IPS DF 6.9 (cell line): ENCODE results near the gene GCC1.
"Not testable (repeated sequence)": the region's sequence is repeated elsewhere in the genome, so short reads cannot be mapped to it uniquely, and the experiment has no call there.

Source experiments
- DNase-seq: peaks from one replicate; pipeline ENCODE4 v3.0.0-alpha.2; 2013; ENCODE audit warnings: low read depth, low spot score
- H3K27ac ChIP-seq: one replicate; pipeline ENCODE4 v1.5.1; 2013; ENCODE audit warnings: low read length, control low read depth
- H3K27me3 ChIP-seq: 2 replicates; pipeline ENCODE4 v1.6.1; 2013; ENCODE audit warnings: mild to moderate bottlenecking, low read length; ENCODE audit not compliant: control insufficient read depth, insufficient read depth
- H3K36me3 ChIP-seq: 2 replicates; pipeline ENCODE4 v1.6.1; 2013; ENCODE audit warnings: low read length; ENCODE audit not compliant: control insufficient read depth, insufficient read depth
- H3K4me1 ChIP-seq: 2 replicates; pipeline ENCODE4 v1.6.1; 2013; ENCODE audit warnings: low read length; ENCODE audit not compliant: control insufficient read depth, insufficient read depth
- H3K4me3 ChIP-seq: 2 replicates; pipeline ENCODE4 v1.5.1; 2013; ENCODE audit warnings: mild to moderate bottlenecking, low read length
- H3K9me3 ChIP-seq: 2 replicates; pipeline ENCODE4 v1.6.1; 2013; ENCODE audit warnings: low read length, inconsistent platforms; ENCODE audit not compliant: control insufficient read depth, insufficient read depth
- WGBS: extraction: QIAGEN DNeasy Blood & Tissue Kit; methylation state at CpG from one replicate; pipeline ENCODE4 v1.1.7; 2013; ENCODE audit warnings: mixed read lengths, missing lambda C conversion rate; ENCODE audit not compliant: insufficient read length, insufficient coverage; 5-methylcytosine and 5-hydroxymethylcytosine counted together

GCC1 gene

DNA sequence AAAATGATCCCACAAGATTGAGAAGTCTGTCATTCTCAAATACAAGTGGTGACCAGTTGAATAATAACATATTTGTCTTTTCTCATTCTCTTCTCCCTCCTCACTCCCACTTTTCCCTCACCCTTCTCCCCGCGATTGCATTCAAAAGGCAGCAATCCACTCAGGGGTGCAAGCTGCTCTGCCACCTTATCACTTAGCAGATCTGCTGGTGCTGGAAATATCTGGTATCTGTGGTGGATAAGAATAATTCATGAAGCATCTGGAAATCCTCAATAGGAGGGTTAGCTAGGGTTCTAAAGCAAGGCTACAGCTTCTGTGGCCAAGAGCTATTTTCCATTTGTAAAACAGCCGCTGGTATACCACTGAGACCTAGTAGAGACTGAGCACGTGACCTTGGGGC is 43.8 kb downstream of the GCC1 start:
- no peaks in the 10 kb centered on the region for H3K36me3 ChIP-seq
- H3K4me3 ChIP-seq, result no peak overlapping the region
- H3K27ac ChIP-seq, result no peak overlapping the region
- no peak for DNase-seq
- 0 out of 2 replicates have a peak, but pooled peaks cover 1% of the 10 kb centered on the region for H3K9me3 ChIP-seq
- no CpG with 5 or more reads among the region's 4 CpGs for WGBS
- no peaks in the 10 kb centered on the region for H3K4me1 ChIP-seq
- peaks cover 4% of the 10 kb centered on the region; the same call in 1 of the 2 replicates for H3K27me3 ChIP-seq

DNA sequence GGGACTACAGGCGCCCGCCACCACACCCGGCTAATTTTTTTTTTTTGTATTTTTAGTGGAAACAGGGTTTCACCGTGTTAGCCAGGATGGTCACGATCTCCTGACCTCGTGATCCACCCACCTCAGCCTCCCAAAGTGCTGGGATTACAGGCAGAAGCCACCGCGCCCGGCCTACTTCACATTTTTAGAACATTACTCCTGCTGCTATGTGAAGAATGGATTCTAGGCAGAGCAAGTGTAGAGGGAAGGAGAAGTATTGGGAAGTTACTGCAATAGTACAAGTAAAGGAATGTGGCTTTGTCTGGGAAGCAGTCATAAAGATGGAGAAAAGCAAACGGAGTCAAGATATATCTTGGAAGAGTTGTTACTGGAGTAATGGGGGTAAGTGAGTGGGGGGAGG is 44.9 kb downstream of the GCC1 start:
- 100% methylated on average over 1 of the region's 10 CpGs for WGBS
- H3K27ac ChIP-seq, H3K4me1 ChIP-seq, DNase-seq, H3K9me3 ChIP-seq, H3K36me3 ChIP-seq, H3K4me3 ChIP-seq, H3K27me3 ChIP-seq: not testable (repeated sequence)

DNA sequence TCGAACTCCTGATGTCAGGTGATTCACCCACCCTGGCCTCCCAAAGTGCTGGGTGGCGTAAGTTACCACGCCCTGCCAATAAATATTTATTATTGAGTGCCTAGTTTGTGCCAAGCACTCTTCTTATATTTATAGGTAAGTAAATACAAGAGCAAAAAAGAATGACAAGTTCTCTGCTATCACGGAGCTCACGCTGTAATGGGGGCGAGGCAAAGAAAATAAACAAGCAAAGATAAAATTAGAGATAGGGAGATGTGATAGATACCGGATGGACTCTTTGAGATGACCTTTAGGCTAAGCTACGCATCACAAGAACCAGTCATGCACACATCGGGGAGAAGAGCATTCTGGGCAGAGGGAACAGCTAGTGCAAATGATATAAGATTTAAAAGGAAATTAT is 46.3 kb downstream of the GCC1 start:
- Histone ChIP-seq H3K27ac (no peak overlapping the region), H3K4me3 (no peak overlapping the region), H3K36me3 (no peaks in the 10 kb centered on the region), H3K27me3 (peaks cover 4% of the 10 kb centered on the region; the same call in 1 of the 2 replicates), H3K9me3 (no peaks in the 10 kb centered on the region), H3K4me1 (peaks cover 2% of the 10 kb centered on the region; the same call in 1 of the 2 replicates)
- no CpG with 5 or more reads among the region's 9 CpGs for WGBS
- no peak for DNase-seq

DNA sequence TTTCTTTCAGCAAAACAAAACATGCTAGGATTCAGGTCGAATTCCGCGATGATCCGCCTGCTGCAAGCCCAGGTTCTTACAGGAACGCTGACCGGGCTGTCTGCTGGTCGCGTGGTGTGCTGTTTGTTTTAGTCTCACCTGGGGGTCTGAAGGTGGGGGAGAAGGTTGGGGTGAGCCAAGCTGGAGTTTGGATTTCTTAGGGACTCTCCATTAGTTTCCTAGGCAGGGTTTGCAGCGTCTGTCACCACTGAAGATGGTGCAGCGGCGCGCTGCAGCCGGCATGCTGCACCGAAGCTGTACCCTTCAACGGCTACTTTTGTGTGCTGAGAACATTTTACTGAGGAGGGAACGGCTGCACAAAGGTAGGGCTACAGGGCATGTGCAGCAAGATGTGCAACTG is 48.7 kb downstream of the GCC1 start:
- H3K4me3 ChIP-seq, result no peak overlapping the region; the same call in 1 of the 2 replicates
- no peak overlapping the region for H3K27ac ChIP-seq
- no peak for DNase-seq
- no peaks in the 10 kb centered on the region for H3K36me3 ChIP-seq
- peaks cover 2% of the 10 kb centered on the region; the same call in 1 of the 2 replicates for H3K4me1 ChIP-seq
- no peaks in the 10 kb centered on the region for H3K9me3 ChIP-seq
- WGBS, result no CpG with 5 or more reads among the region's 16 CpGs
- H3K27me3 ChIP-seq, result peaks cover 4% of the 10 kb centered on the region; the same call in 1 of the 2 replicates

DNA sequence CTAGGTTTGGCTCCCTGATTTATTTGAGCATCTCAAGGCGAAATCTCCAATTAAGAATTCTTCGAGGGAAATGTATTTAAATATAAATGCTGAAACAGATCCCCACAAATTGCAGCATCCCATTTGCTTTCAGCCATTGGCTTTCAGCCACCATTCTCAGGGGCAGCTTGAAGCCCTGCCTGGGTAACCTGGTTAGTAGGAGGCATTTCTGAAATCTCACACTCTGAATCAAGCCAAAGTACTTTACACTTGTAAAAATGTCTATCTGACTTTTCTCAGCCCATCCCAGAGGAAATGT is 49.1 kb downstream of the GCC1 start:
- peaks cover 2% of the 10 kb centered on the region; the same call in 1 of the 2 replicates for H3K4me1 ChIP-seq
- DNase-seq, result no peak
- no peaks in the 10 kb centered on the region for H3K36me3 ChIP-seq
- no peaks in the 10 kb centered on the region for H3K9me3 ChIP-seq
- no peak overlapping the region for H3K4me3 ChIP-seq
- WGBS, result no CpG with 5 or more reads among the region's 2 CpGs
- H3K27me3 ChIP-seq, result peaks cover 4% of the 10 kb centered on the region; the same call in 1 of the 2 replicates
- no peak overlapping the region for H3K27ac ChIP-seq

DNA sequence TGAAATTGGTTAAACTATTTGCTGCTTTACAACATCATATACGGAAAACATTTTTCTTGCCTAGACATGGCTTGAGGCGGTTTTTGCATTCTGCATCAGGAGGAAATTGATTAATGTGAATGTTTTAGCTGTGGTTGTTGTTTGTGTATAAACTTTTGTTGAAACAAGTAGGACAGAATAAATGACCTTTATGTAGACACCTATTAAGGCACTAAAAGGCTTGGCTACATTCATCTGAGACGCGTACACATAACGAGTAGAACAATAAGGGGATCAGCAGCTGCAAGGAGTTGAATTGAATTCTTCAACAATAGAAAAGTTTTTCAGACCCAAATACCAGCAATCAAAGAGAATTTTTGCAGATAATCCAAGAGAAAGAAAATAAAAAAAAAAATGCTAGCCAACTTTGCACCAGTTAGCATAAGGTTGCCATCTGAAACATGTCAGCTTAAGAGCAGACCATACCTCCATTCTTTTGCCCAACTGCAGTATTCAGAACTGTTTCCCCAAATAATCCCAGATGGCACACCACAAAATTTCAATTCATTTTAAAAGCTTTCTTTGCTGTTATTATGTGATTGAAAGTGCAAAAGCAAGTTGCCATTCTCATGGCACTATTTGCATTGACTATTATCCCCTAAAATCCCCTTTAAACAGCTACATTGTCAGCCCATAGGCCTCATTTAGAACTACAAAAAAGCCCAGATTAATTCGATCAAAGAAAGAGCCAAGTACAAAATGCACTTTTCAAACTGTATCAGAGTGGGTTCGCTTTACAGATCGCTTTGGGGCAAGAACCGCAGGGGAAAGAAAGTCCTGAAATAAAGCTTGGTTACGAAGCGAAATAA is 49.6 kb downstream of the GCC1 start:
- no peaks in the 10 kb centered on the region for H3K9me3 ChIP-seq
- H3K27ac ChIP-seq, result no peak overlapping the region
- H3K4me1 ChIP-seq, result peaks cover 2% of the 10 kb centered on the region; the same call in 1 of the 2 replicates
- peaks cover 4% of the 10 kb centered on the region; the same call in 1 of the 2 replicates for H3K27me3 ChIP-seq
- WGBS, result no CpG with 5 or more reads among the region's 11 CpGs
- no peaks in the 10 kb centered on the region for H3K36me3 ChIP-seq
- no peak for DNase-seq
- H3K4me3 ChIP-seq, result no peak overlapping the region

DNA sequence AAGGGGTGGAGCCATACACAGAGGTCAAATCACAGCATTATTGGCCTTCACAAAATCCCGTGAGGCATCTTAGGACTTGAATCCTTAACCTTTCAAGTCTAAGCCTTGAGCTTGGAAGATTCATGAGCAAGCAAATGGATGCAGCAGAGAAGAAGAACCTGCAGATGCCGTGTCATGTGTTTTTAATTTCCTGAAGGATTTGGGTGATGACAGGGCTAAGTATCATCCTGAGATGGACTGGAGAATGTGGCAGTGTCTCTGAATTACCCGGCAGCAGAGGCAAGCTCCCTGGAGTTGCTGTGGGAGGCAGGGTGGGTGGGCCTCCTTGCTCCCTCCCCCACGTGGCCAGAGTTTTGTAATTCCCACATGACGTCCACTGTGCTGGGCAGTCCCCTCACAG is 50.8 kb downstream of the GCC1 start:
- H3K36me3 ChIP-seq, result no peaks in the 10 kb centered on the region
- no CpG with 5 or more reads among the region's 5 CpGs for WGBS
- peaks cover 2% of the 10 kb centered on the region; the same call in 1 of the 2 replicates for H3K4me1 ChIP-seq
- H3K9me3 ChIP-seq, result no peaks in the 10 kb centered on the region
- H3K27me3 ChIP-seq, result peaks cover 4% of the 10 kb centered on the region; the same call in 1 of the 2 replicates
- DNase-seq, result no peak
- no peak overlapping the region for H3K27ac ChIP-seq
- no peak overlapping the region for H3K4me3 ChIP-seq

DNA sequence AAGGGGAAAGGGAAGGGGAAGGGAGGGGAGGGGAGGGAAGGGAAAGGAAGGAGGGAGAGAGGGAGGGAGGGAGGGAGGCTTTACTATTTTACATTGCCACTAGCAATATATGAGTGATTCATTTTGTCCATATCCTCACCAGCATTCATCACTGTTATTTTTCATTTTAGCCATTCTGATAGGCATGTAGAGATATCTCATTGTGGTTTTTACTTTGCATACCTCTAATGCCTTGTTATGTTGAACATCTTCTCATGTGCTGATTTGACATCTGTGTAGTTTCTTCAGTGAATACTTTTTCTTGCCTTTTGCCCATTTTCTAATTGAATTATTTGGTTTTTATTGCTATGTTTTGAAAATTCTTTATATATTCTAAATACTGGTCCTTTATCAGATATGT is 52.7 kb downstream of the GCC1 start:
- Histone ChIP-seq H3K36me3 (no peaks in the 10 kb centered on the region), H3K4me3 (no peak overlapping the region), H3K27ac (no peak overlapping the region), H3K9me3 (no peaks in the 10 kb centered on the region), H3K4me1 (peaks cover 2% of the 10 kb centered on the region; the same call in 1 of the 2 replicates), H3K27me3 (peaks cover 4% of the 10 kb centered on the region; the same call in 1 of the 2 replicates)
- DNase-seq, result no peak

DNA sequence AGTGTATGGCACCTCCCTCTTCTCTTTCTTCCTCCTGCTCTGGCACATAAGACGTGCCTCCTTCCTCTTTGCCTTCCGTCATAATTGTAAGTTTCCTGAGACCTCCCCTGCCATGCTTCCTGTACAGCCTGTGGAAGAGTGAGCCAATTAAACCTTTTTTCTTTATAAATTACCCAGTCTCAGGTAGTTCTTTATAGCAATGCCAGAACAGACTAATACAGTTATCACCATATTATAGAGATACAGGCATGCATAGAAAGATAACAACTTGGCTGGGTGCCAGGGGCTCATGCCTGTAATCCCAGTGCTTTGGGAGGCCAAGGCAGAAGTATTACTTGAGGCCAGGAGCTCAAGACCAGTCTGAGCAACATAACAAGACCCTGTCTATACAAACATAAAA is 53.2 kb downstream of the GCC1 start:
- DNase-seq, result no peak

More for the DNA sequence above, 53.2 kb downstream of the GCC1 start:
- H3K27ac ChIP-seq, result no peak overlapping the region
- WGBS, result no CpG with 5 or more reads among the region's 2 CpGs
- no peak overlapping the region for H3K4me3 ChIP-seq
- peaks cover 2% of the 10 kb centered on the region; the same call in 1 of the 2 replicates for H3K27me3 ChIP-seq
- no peaks in the 10 kb centered on the region for H3K36me3 ChIP-seq
- H3K4me1 ChIP-seq, result peaks cover 2% of the 10 kb centered on the region; the same call in 1 of the 2 replicates
- H3K9me3 ChIP-seq, result no peaks in the 10 kb centered on the region
